HTR-8/SVneo (cell line): Measurements from ENCODE around the gene SOX18.
"Not testable (repeated sequence)": the region's sequence is repeated elsewhere in the genome, so short reads cannot be mapped to it uniquely, and the experiment has no call there.

Experiments used
- DNase-seq: peaks from one replicate; pipeline ENCODE4 v3.0.0; 2011; ENCODE audit warnings: low spot score, mixed read lengths; ENCODE audit not compliant: insufficient read length
- FAIRE-seq: peaks from 2 replicates; lab custom pipeline; 2011; peaks lifted over from hg19 to GRCh38; lab: Jason Lieb, UNC

Gene SOX18

GRCh38 chr20:64025826-64026412 is 23.5 kb downstream of the SOX18 start:
- DNase-seq (no peak), FAIRE-seq (no peak)

GRCh38 chr20:64025101-64025825 is 24.2 kb downstream of the SOX18 start:
- no peak for FAIRE-seq
- DNase-seq = no peak

DNA sequence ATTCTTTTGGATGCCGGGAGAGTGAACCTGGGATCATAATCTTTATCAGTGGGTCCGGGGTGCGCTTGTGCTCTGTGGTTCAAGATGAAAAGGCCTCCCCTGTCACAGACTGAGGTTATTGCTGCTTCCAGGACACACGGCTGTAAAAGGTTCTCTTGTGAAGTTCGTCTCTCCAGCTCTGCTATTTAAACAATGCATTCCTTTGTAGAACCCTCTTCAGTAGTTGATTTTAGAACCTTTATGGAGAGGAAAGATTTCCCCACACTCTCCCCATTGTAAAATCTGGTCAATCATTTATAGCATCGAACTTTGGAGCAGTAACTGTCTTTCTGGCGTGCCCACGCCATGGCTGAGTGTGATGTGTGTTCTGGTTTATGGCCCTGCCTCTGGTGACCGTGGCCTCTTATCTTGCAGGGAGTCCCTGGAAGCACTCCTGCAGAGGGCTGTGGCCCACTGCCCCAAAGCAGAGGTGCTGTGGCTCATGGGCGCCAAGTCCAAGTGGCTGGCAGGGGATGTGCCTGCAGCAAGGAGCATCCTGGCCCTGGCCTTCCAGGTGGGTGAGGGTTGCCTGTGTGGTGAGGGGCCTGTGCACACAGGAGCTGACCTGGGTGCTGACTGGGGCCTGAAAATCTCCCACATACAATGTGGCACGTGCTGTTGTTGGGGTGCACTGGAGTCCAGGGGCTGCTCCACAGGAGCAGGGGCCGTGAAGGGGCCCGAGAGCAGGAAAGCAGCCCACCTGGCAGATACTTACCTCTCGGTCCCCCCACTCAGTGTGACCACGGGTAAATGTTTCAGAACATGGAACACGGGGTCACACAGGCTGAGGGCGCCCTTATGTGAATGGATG is 25.1 kb downstream of the SOX18 start:
- FAIRE-seq (no peak), DNase-seq (no peak)

DNA sequence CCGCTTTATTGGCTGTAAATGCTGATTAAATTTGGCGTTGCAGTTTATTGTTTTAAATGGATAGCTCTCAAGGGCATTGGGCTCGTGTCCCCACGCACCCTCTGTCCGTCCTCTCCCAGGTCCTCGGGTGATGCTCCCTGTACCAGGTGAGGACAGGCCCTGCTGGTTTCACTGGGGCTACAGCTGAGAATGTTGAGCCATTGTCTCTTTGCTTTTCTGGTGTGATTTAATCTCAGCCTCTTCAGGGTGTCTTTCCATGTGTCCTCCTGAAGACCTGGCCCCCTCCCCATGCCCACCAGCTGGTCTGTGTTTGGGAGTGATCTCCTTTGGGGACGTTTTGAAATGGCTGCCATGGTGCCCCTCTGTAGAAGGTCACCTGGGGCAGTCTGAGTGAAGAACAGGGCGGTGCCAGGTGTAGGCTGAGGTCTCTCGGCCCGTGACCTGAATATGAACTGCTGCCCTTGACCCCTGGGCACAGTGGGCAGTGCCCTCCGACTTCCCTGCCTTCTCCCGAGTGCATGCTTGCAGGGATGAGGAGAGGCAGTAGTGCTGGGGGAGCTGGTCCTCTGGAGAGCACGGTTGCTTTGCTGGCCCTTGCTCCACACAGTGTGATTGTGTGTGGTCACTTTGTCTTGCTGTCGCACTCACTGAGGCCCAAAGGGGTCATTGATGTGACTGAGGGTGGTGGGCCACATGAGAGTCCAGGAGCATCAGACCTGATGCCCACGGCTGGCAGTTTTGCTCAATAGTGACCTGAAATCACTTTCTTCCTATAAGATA is 25.9 kb downstream of the SOX18 start:
- no peak for FAIRE-seq
- DNase-seq = no peak

DNA sequence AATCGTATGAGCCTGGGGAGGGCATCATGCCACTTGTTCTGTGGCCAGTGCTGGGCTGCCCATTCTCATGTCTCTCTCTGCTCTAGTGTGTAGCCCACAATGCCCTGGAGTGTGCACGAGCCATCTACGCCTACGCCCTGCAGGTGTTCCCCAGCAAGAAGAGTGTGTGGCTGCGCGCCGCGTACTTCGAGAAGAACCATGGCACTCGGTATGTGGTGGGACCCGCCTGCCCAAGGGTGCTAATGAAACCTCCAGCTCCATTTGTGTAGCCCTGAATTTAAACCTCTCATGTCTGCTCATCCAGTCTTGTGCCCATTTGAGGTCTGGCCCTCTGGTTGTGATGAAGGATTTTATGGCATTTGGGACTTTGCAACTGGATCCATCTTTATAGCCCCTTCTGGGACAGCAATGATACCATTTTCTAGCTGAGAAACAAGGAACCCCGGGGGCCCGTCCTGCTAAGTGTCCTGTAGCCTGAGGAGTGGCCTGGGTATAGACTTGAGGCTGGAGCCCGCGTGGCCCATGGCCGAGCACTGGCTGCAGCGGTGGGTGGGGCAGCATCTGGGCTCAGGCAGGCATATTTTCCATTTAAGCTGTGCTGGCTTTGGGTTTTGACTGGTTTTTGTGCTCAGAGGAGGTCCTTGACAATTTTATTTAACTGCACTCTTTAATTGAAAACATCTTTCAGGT is 26.6 kb downstream of the SOX18 start:
- FAIRE-seq (no peak), DNase-seq (no peak)

GRCh38 chr20:64021124-64021975 is 28.1 kb downstream of the SOX18 start:
- DNase-seq (no peak), FAIRE-seq (peak; percentile 98)

DNA sequence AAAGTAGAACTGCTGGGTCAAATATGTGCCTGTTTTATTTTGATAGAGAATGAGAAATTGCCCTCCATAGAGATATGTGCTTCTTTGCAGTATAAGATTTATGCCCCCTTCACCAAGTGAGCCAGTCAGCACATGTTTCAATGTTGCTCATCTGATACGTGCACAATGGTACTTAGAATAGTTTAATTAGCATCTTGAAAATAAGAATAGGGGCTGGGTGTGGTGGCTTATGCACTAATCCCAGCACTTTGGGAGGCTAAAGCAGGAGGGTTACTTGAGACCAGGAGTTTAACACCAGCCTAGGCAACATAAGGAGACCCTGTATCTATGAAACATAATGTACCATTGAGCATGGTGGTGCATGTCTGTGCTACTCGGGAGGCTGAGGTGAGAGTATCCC is 33.8 kb downstream of the SOX18 start:
- no peak for DNase-seq
- peak; percentile 4 for FAIRE-seq

- not testable (repeated sequence) for FAIRE-seq, DNase-seq
Observed at GRCh38 chr20:64012385-64013154, 36.9 kb downstream of the SOX18 start.

- DNase-seq (no peak), FAIRE-seq (no peak)
Observed at GRCh38 chr20:64011366-64011779, 38.1 kb downstream of the SOX18 start.

DNA sequence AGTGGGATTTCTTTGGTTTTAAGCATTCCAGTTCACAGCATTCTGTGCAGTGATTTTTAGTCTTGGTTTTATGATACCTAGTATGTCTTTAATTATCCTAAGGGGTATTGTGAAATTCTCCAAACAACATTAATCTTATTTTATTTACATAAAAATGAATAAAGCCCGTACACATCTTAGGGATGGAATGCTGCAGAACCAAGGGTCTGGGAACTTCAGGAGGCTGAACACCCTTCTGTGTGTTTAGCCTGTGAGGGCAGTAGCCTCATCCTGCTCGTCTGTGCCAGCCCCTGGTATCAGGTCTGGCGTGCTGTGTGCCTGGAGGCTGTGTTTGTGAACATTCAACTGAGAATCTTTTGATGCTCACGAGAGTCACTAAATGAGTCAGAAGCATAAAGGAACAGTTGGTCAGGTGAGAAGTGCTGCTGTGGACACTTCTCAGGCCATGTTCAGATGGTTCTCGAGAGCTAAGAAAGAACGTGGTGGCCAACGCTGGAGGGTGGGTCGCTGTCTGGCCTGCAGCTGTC is 38.7 kb downstream of the SOX18 start:
- FAIRE-seq (no peak), DNase-seq (no peak)

DNA sequence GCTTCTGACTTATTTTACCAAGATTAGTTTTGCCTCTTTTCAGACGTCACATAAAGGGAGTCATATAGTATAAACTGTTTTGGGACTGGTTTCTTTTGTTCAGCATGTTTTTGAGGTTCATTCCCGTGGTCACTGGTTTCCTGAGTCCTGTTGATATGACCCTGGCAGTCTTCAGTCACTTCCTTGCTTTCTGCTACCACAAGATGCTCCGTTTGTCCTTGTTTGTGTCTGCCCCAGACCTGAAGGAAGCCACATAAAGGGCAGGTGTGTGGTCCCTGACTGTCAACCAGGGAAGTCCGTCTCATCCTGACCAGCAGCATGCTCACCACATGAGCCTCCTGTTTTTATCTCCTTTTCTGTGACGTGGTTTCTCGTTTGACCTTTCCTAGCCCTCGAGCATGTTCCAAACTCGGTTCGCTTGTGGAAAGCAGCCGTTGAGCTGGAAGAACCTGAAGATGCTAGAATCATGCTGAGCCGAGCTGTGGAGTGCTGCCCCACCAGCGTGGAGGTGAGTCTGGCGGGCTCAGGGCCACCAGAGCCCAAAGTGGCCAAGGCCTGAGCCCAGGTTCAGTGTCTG is 39.5 kb downstream of the SOX18 start:
- FAIRE-seq = no peak
- no peak for DNase-seq

DNA sequence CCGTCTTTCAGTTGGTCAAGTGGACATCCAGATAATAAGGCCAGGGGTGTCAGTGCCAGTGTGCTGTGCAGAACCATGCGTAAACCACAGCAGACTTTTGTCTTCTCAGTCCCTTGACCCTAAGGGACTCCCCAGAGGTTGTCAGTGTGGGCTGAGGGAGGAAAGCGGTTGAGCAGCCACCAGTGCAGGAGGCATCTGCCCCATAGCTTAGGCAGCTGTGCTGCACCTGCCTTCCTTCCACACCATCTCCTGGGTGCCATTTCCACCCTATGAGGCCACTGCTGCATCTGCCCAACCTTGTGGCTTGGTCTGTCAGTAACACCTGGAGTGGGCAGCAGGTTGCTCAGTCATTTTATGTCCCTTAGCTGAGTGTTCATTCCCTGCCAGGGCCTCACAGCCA is 42.5 kb downstream of the SOX18 start:
- FAIRE-seq (no peak), DNase-seq (no peak)

DNA sequence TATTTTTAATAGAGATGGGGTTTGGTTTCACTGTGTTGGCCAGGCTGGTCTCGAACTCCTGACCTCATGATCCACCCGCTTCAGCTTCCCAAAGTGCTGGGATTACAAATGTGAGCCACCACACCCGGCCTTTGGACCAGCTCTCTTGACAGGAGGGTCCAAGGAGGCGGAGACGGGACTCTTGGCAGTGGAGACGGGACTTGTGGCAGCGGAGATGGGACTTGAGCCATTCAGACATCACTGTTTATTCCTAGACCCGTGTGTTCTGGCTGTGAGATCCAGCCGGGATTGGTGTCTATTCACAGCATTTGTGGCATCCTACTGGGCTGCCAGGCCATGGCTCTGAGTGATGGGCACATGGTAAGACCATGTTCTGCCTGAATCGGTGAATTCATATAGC is 42.9 kb downstream of the SOX18 start:
- no peak for DNase-seq
- no peak for FAIRE-seq

DNA sequence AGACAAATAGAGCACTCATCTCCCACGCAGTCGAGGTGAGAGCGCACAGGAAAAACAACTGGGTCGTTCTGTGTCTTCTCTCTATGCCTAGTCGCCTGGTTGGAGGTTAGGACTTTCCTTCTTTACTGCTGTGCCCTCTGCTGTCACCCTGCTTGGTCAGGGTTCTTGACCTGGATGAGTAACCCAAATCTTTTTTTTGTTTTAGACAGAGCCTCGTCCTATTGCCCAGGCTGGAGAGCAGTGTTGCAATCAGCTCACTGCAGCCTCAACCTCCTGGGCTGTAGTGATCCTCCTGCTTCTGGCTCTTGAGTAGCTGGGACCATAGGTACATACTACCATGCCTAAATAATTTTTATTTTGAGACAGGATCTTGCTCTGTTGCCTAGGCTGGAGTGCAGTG is 44.0 kb downstream of the SOX18 start:
- FAIRE-seq = no peak
- no peak for DNase-seq

- FAIRE-seq (no peak), DNase-seq (no peak)
Observed at GRCh38 chr20:64003960-64004725, 45.3 kb downstream of the SOX18 start.

GRCh38 chr20:64001607-64002011 is 47.8 kb downstream of the SOX18 start:
- FAIRE-seq = peak; percentile 36

DNA sequence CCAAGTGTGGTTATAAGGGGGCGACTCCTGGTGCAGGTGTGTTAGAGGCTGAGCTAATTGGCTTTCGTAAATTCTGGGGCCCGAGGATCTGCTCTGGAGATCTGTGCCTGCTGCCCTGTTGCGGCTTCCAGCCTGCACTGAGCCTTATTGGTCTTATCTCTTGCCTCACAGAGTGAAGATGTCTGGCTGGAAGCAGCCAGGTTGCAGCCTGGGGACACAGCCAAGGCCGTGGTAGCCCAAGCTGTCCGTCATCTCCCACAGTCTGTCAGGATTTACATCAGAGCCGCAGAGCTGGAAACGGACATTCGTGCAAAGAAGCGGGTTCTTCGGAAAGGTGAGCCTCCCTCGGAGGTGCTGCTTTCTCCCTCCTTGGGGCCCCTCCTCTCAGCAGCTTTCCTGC is 48.5 kb downstream of the SOX18 start:
- DNase-seq = no peak
- no peak for FAIRE-seq

More at GRCh38 chr20:64001607-64002011, 47.8 kb downstream of the SOX18 start:
- no peak for DNase-seq
